CD4-positive, alpha-beta T cell treated with Interleukin-15 for 1 hour (primary cell): ENCODE measurements around the gene LLGL2.
"Not testable (repeated sequence)": the region's sequence is repeated elsewhere in the genome, so short reads cannot be mapped to it uniquely, and the experiment has no call there.

ENCODE experiments used
- DNase-seq: peaks from one replicate; pipeline ENCODE4 v3.0.0-alpha.2; 2020

Gene LLGL2

GRCh38 chr17:75571885-75572215, 46.4 kb downstream of the LLGL2 start:
- no peak for DNase-seq

GRCh38 chr17:75572713-75573539, 47.4 kb downstream of the LLGL2 start:
- no peak for DNase-seq

GRCh38 chr17:75573540-75573957, 48.1 kb downstream of the LLGL2 start:
- DNase-seq, result no peak

- no peak for DNase-seq
Observed at GRCh38 chr17:75573994-75574393, 48.5 kb downstream of the LLGL2 start.

- DNase-seq, result no peak
Observed at GRCh38 chr17:75574404-75575036, 49.0 kb downstream of the LLGL2 start.

GRCh38 chr17:75575197-75575596, 49.7 kb downstream of the LLGL2 start:
- no peak for DNase-seq

- no peak for DNase-seq
Observed at GRCh38 chr17:75575728-75576127, 50.2 kb downstream of the LLGL2 start.

GRCh38 chr17:75576661-75577060, 51.2 kb downstream of the LLGL2 start:
- no peak for DNase-seq

- DNase-seq, result peak; percentile 66
Observed at GRCh38 chr17:75581121-75581725, 55.7 kb downstream of the LLGL2 start.

- not testable (repeated sequence) for DNase-seq
Observed at GRCh38 chr17:75583197-75583596, 57.7 kb downstream of the LLGL2 start.

- no peak for DNase-seq
Observed at GRCh38 chr17:75584849-75585175, 59.3 kb downstream of the LLGL2 start.

GRCh38 chr17:75587675-75588595, 62.4 kb downstream of the LLGL2 start, which contains the start of gene MYO15B:
Gene MYO15B, plus strand, starts transcription at chr17:75587800. Its CDS starts 258 bp downstream, at chr17:75588058.
- DNase-seq, result peak; percentile 73

- no peak for DNase-seq
Observed at GRCh38 chr17:75588596-75589011, 63.1 kb downstream of the LLGL2 start.

- DNase-seq, result peak; percentile 93
Observed at GRCh38 chr17:75589012-75589918, 63.8 kb downstream of the LLGL2 start.

GRCh38 chr17:75589919-75590303, 64.4 kb downstream of the LLGL2 start:
- no peak for DNase-seq

GRCh38 chr17:75590314-75590761, 64.8 kb downstream of the LLGL2 start:
- DNase-seq, result no peak

GRCh38 chr17:75590849-75591721, 65.6 kb downstream of the LLGL2 start:
- no peak for DNase-seq

- DNase-seq, result no peak
Observed at GRCh38 chr17:75591722-75592302, 66.3 kb downstream of the LLGL2 start.

- DNase-seq, result no peak
Observed at GRCh38 chr17:75592348-75593020, 67.0 kb downstream of the LLGL2 start.

- DNase-seq, result not testable (repeated sequence)
Observed at GRCh38 chr17:75593430-75593829, 67.9 kb downstream of the LLGL2 start.
